Stimulated activated CD8-positive, alpha-beta memory T cell treated with anti-CD3 and anti-CD28 coated beads, Interleukin-4, amount 100 ng/mL, for 4 hours (primary cell): ENCODE measurements around the gene ZNF143.
"Not testable (repeated sequence)": the region's sequence is repeated elsewhere in the genome, so short reads cannot be mapped to it uniquely, and the experiment has no call there.

Experiments
- DNase-seq, 2 donors: peaks; one replicate each; pipeline ENCODE4 v3.0.0-alpha.2; 2020; ENCODE audit warnings: low read depth in 2 of 2, low spot score in 1 of 2

ZNF143 gene

GRCh38 chr11:9460322-9461062, at the start of gene ZNF143:
Gene ZNF143 (plus strand): TSS chr11:9461012. CDS start chr11:9471309, 10,297 bp downstream.
- peak; percentile 99 to 100 for DNase-seq

DNA sequence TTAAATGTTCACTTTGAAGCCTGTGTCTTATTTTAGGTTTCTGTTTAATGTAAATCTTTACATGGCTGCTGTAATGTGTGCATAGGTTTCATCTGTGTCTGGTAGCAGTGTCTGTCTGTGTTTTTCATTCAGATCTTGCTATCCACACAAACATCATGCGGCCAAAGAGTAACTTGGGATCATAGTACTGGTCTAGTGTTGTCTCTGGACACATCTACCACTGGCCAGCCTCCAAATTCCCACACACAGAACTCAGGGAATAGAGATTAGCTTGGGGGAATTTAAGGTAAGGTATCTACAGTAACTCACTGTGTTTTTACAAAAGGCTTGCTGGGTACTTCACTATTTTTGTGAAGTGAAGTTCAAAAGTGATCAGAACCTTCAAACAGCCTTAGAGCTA, 32.1 kb upstream of the ZNF143 start:
- no peak for DNase-seq

DNA sequence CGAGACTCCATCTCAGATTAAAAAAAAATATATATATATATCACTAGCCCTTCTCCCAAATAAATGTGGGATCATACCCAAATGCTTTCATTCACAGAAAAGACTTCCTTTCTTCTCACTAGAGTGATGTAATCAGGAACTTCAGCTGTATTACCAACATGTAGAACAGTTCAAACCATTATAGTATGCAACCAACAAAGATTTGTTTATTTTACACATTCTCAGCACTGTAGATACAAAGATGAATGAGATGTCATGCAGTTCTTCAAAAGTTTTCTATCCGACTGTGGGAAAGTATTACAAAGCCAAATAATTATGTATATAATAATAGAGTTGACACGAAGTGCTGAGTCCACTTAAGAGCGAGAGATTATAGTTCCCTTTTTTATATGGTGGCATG, 22.2 kb upstream of the ZNF143 start:
- no peak for DNase-seq

DNA sequence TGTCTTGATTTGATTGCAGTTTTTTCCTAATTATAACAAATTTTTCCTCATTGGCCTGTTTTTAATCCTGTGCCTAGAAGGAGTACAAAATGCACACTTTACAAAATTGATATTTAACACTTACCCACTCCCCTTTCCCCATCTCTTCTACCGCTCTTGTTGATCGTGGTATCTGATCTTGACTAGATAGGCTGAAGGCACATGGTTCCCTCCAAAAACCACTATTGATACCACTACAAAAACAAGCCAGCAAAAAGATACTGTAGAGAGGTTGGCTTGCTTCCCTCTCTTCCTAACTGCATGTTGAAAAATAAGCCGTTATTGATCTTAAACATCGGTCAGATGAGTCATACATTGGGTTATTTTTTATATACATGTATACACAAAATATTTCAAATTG, 14.6 kb upstream of the ZNF143 start:
- no peak for DNase-seq

DNA sequence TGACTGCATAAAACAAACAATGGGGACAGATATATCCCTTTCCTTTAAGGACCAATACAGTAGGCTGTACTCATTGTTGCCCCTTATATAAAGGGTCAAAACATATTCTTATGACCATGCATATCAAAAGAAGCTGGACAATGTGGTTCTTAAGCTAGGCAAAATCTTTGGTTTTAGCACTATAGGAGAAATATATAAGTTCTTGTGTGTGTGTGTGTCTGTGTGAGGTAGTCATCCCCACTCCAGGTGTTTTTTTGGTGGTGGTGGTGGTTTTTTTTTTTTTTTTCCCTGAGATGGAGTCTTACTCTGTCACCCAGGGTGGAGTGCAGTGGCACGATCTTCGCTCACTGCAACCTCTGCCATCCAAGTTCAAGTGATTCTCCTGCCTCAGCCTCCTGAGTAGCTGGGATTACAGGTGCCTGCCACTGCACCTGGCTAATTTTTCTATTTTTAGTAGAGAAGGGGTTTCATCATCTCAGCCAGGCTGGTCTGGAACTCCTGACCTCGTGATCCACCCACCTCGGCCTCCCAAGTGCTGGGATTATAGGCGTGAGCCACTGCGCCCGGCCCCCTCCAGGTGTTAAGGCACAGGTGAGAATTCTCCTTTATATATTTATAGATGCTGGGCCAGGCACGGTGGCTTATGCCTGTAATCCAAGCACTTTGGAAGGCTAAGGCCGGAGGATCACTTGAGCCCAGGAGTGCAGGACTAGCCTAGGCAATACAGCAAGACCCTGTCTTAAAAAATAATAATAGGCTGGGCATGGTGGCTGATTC, 12.0 kb upstream of the ZNF143 start:
- no peak for DNase-seq

GRCh38 chr11:9452023-9452422, 8.8 kb upstream of the ZNF143 start:
- DNase-seq = not testable (repeated sequence)

- DNase-seq = no peak
These were observed 5.1 kb upstream of the ZNF143 start for GRCh38 chr11:9455722-9456121.

- DNase-seq = no peak
These were observed 1.0 kb upstream of the ZNF143 start for GRCh38 chr11:9459667-9460321.

GRCh38 chr11:9461063-9461759, 399 bp downstream of the ZNF143 start:
- peak; percentile 44 to 60 for DNase-seq

DNA sequence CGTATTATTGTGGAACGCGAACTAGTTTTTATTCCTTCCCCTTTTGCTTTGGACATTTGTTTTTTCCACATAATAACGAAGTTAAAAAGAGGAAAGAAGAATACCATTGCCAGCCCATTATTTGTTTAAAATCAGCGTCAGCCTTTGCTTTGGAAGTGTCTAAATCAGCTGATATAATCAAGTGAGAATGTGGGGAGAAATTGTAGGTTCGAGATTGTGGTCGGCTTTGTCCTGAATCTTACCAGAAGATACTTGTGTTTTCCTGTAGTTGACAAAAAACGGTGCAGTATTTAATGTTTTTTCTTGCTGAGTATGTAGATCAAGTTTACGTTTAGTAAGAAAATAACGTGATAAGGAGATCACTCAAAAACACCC, 935 bp downstream of the ZNF143 start:
- DNase-seq = no peak

DNA sequence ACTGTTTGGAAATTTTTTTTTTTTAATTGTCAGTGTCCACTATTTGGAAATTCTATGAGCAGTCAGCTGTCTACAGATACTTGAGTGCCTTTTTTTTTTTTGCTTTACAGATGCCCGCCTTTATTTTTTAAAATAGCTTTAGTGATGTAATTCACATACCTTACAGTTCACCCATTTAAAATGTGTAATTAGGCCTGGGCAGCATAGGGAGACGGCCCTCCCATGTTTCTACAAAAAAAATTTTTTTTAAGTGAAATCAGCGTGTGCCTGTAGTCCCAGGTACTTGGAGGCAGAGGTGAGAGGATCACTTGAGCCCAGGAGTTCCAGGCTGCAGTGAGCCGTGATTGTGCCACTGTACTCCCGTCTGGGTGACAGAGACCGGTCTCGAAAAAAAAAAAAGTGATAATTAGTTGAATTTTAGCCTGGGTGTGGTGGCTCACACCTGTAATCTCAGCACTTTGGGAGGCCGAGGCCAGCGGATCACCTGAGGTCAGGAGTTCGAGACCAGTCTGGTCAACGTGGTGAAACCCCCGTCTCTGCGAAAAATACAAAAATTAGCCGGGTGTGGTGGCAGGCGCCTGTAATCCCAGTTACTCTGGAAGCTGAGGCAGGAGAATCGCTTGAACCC, 1.5 kb downstream of the ZNF143 start:
- no peak for DNase-seq

GRCh38 chr11:9462806-9463537, 2.2 kb downstream of the ZNF143 start:
- no peak for DNase-seq

GRCh38 chr11:9470765-9471164, 10.0 kb downstream of the ZNF143 start:
- no peak for DNase-seq

- DNase-seq = no peak
These were observed 12.6 kb downstream of the ZNF143 start for GRCh38 chr11:9473408-9473807.

GRCh38 chr11:9479899-9480298, 19.1 kb downstream of the ZNF143 start:
- no peak for DNase-seq

DNA sequence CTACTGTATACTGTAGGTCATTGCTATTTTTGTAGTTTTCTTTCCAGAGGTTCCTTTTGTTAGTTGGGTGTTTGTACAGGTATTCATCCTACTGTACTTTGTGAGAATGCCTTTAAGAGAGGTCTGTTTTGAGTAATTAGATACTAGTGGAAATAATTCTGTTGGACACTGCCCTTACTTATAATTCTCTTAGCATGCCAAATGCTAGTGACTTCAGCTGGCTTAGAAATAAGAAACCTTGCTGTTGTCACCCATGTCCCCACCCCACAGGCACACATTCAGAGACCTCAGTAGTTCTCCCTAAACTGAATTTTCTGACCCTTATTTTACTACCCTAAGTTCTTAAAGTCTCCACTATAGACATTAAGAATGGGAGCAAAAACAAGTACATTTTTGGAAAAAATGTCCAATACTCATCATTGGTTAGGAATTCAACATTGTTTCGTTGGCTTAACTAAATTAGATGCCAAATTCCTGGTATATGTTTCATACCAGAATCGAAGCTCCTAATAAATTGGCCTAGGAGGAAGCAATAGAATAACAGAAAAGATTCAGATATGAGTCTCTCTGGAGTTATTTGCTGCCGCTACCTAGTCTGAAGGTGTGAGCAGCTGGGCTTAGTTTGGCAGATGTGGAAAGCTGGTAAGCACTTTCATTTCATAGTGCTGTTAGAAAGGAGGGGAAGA, 28.4 kb downstream of the ZNF143 start:
- DNase-seq = no peak

DNA sequence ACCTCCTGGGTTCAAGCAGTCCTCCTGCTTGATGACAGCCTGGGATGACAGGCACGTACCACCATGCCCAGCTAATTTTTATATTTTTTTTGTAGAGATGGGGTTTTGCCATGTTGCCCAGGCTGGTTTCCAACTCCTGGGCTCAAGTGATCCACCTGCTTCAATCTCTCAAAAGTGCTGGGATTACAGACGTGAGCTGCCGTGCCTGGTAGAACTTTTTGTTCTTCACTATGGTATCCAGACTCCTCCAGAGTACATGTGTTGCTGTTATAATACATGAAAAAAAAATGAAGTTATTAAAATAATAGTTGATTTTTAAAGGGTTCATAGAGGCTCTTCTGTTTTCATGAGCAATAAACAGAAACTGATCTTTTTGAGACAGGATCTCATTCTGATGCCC, 29.6 kb downstream of the ZNF143 start:
- DNase-seq = no peak

GRCh38 chr11:9493492-9493891, 32.7 kb downstream of the ZNF143 start:
- DNase-seq = no peak

- DNase-seq = no peak
These were observed 33.5 kb downstream of the ZNF143 start for GRCh38 chr11:9494316-9494715.
